IgD-negative memory B cell (primary cell): ENCODE measurements around the gene XYLT2. TPM values are rescaled to one million over a fixed set of nuclear protein-coding genes. Genes with fewer than 3 reads are reported as not detected.
A peak's percentile ranks its signal among the peaks of the same experiment; 100 is the strongest.
"Not testable (repeated sequence)": the region's sequence is repeated elsewhere in the genome, so short reads cannot be mapped to it uniquely, and the experiment has no call there.

Experiments
- H3K27ac Mint-ChIP-seq, 3 donors: one replicate each; pipeline ENCODE4 v1.8.0; 2020 to 2022; ENCODE audit warnings: mild to moderate bottlenecking in 3 of 3, mixed read lengths in 3 of 3, moderate library complexity in 1 of 3
- H3K27me3 Mint-ChIP-seq: one replicate; pipeline ENCODE4 v1.8.0; 2021; ENCODE audit warnings: mixed read lengths
- H3K36me3 Mint-ChIP-seq: one replicate; pipeline ENCODE4 v1.8.0; 2020; ENCODE audit warnings: mild to moderate bottlenecking, mixed read lengths
- H3K4me1 Mint-ChIP-seq, 3 donors: one replicate each; pipeline ENCODE4 v1.8.0; 2020 to 2022; ENCODE audit warnings: mixed read lengths in 3 of 3, mild to moderate bottlenecking in 1 of 3
- H3K4me3 Mint-ChIP-seq, 4 donors: one replicate each; pipeline ENCODE4 v1.8.0; 2020 to 2022; ENCODE audit warnings: mild to moderate bottlenecking in 4 of 4, mixed read lengths in 4 of 4, moderate library complexity in 3 of 4
- H3K9me3 Mint-ChIP-seq, 3 donors: one replicate each; pipeline ENCODE4 v1.8.0; 2020 to 2021; ENCODE audit warnings: mixed read lengths in 3 of 3, mild to moderate bottlenecking in 1 of 3
- polyA plus RNA-seq: library from polyadenylated mRNA; unstranded; fragments of 300-500 nt; fragmentation: Illumina TruSeq; gene quantifications from one replicate; pipeline ENCODE4 v1.2.3, GENCODE V29; 2021

Gene XYLT2
- polyA plus RNA-seq, 1 donor from 2014 or later, result 13.9 TPM

DNA sequence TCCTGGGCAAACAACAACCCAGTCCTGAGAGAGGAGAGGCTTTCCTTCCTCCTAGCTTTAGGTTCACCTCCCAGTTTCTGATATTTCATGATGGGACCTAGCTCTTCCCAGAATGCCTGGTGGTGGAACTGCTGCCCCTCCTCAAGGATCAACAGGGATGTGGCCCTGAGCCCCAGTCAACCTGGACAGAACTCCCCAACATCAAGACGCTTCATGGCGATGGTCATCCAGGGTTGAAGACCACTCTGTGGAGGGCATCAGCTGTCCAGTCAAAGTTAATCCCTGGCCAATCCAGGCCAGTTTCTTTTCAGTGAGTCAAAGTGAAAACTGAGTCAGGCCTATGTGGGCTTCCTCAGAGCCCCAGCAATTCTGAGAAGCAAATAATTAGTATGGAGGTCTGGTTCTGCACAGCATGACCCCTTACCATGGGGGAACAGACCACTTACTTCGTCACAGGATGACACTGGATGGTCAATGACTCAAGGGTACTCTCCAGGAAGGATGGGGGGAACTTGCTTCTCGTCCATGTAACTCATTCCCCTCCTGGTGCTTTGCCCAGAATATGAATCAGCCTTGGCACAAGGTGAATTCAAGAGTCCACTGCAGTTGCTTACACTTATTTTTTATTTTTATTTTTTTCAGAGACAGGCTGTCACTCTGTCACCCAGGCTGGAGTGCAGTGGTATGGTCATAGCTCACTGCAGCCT, 14.7 kb upstream of the XYLT2 start:
- H3K36me3 Mint-ChIP-seq, result no peaks in the 10 kb centered on the region
- no peak overlapping the region for H3K27ac Mint-ChIP-seq
- peaks cover 4% of the 10 kb centered on the region for H3K27me3 Mint-ChIP-seq
- H3K4me1 Mint-ChIP-seq, result peaks cover 1 to 6% (median 4%) of the 10 kb centered on the region in 3 donors
- H3K9me3 Mint-ChIP-seq, result no peaks in the 10 kb centered on the region
- H3K4me3 Mint-ChIP-seq, result no peak overlapping the region

DNA sequence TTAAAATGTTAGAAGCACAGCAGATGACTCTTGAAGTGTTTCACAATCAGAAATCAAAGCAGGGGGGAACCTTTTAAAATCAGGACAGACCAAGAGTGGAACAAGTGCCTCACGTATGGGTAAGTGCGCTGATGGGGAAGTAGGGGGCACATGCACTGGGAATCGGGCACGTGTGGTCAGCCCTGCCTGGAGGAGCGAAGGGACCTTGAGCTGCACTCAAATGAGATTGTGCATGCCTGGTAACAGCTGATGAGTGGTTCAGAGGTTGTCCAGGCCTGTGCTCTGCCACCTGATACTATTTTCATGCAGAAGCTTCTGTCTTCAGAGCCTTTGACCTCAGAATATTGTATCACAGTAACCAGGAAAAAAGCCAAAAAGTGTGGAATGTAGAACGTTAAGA, 13.7 kb upstream of the XYLT2 start:
- Mint-ChIP-seq H3K4me1 (peaks cover 0 to 1% (median 0%) of the 10 kb centered on the region in 3 donors), H3K9me3 (no peaks in the 10 kb centered on the region), H3K4me3 (no peak overlapping the region), H3K27me3 (peaks cover 4% of the 10 kb centered on the region), H3K27ac (no peak overlapping the region), H3K36me3 (no peaks in the 10 kb centered on the region)

DNA sequence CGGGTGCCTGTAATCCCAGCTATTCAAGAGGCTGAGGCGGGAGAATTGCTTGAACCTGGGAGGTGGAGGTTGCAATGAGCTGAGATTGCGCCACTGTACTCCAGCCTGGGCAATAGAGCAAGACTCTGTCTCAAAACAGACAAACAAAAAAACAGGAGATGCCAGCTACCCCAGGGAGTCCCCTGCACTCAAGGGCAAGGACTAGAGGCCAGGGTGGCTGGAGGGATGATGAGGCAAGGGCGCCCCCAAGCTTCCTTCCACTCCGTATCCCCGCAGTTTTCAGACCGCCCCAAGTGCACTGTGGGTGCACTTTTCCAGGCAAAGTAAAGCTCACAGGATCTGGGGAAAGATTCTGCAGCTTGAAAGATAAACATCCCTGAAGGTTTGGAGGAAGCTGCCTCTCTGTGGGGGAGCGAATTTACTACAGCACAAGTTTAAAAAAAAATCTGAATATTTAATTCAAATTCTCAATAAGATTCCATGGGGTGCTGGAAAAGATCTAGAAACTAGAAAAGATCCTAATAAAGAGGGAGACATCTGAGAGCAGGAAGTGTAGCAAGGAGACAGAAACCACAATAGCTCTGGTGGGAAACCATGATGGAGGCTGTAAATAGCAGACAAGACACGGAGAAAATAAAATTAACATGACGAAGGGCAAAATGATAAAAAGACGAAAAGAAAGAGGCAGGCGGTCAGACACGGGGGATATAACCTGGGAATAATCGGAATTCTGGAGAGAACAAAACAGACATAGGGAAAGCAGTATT, 12.5 kb upstream of the XYLT2 start:
- H3K4me3 Mint-ChIP-seq, H3K36me3 Mint-ChIP-seq, H3K27me3 Mint-ChIP-seq, H3K9me3 Mint-ChIP-seq, H3K4me1 Mint-ChIP-seq, H3K27ac Mint-ChIP-seq: not testable (repeated sequence)

DNA sequence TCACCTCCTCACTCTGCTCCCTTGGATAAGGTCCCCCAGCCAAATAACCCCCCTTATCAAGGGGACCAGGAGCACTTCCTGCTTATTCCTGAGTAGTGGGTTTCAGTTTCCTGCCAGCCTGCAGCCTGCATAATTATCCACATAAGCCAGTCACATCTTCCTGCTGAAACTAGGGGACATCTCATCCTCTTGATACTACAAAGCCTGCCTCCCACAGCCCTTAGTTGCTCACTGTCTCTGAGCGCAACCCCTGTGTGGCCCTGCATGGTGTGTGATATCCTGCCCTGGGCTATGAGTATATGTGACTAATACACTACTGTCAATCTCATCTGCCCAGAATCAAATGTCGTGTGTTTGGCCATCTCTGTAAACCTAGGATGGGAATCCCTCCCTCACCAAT, 8.0 kb upstream of the XYLT2 start:
- Mint-ChIP-seq H3K27ac (no peak overlapping the region), H3K4me1 (peaks cover 0 to 1% (median 0%) of the 10 kb centered on the region in 3 donors), H3K9me3 (peaks cover 2 to 14% (median 4%) of the 10 kb centered on the region in 3 donors), H3K36me3 (peaks cover 3% of the 10 kb centered on the region), H3K4me3 (no peak overlapping the region), H3K27me3 (peaks cover 2% of the 10 kb centered on the region)

DNA sequence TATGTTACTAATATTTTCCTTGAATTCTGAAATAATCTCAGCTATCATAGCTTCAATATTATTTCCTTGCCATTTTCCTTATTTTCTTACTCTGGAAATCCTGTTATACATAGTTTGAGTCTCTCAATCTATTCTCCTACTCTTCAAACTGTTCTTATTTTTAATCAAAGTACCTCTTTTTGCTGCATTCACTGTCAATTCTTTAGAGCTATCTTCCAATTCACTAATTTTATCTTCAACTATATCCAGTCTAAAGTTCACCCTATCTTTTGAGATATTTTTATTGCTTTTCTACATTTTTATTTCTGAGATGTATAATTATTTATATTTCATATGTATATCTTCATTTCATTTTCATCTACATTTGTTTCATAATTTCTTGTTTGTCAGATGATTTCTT, 7.3 kb upstream of the XYLT2 start:
- peaks cover 2 to 14% (median 4%) of the 10 kb centered on the region in 3 donors for H3K9me3 Mint-ChIP-seq
- H3K4me3 Mint-ChIP-seq, result no peak overlapping the region
- no peak overlapping the region for H3K27ac Mint-ChIP-seq
- H3K36me3 Mint-ChIP-seq, result peaks cover 3% of the 10 kb centered on the region
- peaks cover 1% of the 10 kb centered on the region for H3K27me3 Mint-ChIP-seq
- peaks cover 0 to 1% (median 0%) of the 10 kb centered on the region in 3 donors for H3K4me1 Mint-ChIP-seq

DNA sequence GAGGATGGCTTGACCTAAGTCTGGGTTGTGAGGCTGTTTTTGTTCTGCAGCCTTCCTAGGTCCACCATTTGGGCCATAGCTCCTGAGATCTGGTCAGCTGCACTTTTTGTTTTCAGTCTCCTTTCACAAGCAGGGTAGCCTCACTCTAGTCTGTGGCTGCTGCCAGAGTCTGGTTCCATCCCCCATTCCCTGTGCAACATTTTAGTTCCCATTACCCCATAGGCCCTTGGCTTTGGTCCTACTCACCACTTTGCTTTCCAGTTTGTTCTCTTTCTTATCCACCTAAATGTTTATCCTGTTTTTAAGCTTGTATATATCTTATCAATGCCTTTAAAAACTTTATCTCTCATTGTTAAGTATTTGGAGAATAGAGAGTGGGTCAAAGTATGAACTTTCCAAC, 6.5 kb upstream of the XYLT2 start:
- peaks cover 2 to 14% (median 4%) of the 10 kb centered on the region in 3 donors for H3K9me3 Mint-ChIP-seq
- no peak overlapping the region for H3K27ac Mint-ChIP-seq
- no peak overlapping the region for H3K4me3 Mint-ChIP-seq
- peaks cover 3% of the 10 kb centered on the region for H3K36me3 Mint-ChIP-seq
- peaks cover 0 to 2% (median 0%) of the 10 kb centered on the region in 3 donors for H3K4me1 Mint-ChIP-seq
- H3K27me3 Mint-ChIP-seq, result peaks cover 1% of the 10 kb centered on the region

DNA sequence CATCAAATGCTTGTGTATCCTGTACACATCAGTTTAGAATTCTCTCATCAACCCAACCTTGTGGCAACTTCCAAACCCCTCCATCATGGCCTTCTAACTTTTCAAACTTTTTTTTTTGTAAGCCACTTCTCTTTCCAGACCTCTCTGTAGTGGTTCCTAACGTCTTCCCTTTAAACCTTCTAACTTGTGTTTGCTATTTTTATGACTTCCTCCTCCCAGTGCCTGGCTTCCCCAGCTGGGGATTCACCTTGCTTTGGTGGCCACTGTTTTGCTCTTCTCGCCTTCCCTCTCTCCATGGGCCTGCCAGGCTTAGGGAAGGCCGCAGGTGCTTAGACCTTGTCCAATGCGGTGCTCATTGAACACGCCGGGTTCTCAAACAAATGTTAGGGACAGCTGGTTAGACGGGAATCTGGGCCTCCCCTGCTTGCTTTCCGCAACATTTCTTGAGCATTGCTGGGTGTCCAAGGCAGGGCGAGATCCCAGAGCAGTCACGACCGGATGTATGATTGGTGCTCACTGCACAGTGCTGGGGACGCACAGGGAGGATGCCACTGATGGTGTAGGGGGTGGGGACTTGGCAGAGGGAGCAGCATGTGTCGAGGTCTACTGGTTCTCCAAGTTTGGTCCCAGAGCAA, 1.1 kb upstream of the XYLT2 start:
- peak overlapping the region; percentile 62 to 83 (median 76) for H3K27ac Mint-ChIP-seq
- no peaks in the 10 kb centered on the region for H3K36me3 Mint-ChIP-seq
- no peaks in the 10 kb centered on the region for H3K9me3 Mint-ChIP-seq
- peak overlapping the region; percentile 80 to 91 (median 86) for H3K4me3 Mint-ChIP-seq
- no peaks in the 10 kb centered on the region for H3K27me3 Mint-ChIP-seq
- H3K4me1 Mint-ChIP-seq, result peaks cover 7 to 16% (median 15%) of the 10 kb centered on the region in 3 donors

DNA sequence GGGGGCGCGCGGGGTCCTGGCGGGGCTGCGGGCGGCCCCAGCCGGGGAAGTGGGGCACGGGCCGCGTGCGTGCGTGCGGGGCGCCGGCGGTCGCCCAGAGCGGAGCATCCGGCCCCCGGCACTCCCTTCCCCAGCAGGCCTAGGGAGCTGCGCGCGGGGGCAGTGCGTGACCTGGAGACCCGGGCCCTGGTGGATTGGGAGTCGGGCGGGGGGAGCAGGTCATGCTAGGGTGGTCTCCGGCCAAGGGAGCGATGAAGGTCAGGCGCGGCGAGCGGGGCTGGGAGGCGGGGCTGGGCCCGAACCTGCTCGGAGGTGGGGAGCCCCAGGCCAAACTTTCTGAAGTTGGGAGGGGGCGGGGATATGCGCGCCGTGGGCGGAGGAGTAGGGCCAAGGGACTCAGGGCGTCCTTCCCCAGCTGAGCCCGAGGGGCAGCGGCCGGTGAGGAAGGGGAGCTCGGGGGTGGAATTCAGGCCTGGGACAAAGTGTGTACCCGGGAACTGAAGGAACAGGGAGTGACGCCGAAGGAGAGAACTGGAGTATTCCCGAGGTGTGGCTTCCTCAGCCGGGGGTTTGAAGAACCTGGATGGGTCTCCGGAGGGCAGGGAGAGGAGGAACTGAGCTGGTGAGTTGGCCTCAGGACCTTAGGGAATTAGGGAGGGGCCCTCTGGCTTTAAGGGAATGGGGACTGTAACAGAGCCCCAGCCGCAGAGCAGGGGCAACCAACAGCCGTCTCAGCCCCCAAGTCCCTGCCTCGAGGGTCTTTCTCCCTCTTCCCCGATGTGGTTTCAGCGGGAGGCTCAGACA, 589 bp downstream of the XYLT2 start:
- peak overlapping the region; percentile 86 to 95 (median 90) for H3K4me3 Mint-ChIP-seq
- no peaks in the 10 kb centered on the region for H3K27me3 Mint-ChIP-seq
- H3K27ac Mint-ChIP-seq, result peak overlapping the region; percentile 53 to 78 (median 74)
- H3K36me3 Mint-ChIP-seq, result no peaks in the 10 kb centered on the region
- peaks cover 13 to 17% (median 16%) of the 10 kb centered on the region in 3 donors for H3K4me1 Mint-ChIP-seq
- no peaks in the 10 kb centered on the region for H3K9me3 Mint-ChIP-seq

DNA sequence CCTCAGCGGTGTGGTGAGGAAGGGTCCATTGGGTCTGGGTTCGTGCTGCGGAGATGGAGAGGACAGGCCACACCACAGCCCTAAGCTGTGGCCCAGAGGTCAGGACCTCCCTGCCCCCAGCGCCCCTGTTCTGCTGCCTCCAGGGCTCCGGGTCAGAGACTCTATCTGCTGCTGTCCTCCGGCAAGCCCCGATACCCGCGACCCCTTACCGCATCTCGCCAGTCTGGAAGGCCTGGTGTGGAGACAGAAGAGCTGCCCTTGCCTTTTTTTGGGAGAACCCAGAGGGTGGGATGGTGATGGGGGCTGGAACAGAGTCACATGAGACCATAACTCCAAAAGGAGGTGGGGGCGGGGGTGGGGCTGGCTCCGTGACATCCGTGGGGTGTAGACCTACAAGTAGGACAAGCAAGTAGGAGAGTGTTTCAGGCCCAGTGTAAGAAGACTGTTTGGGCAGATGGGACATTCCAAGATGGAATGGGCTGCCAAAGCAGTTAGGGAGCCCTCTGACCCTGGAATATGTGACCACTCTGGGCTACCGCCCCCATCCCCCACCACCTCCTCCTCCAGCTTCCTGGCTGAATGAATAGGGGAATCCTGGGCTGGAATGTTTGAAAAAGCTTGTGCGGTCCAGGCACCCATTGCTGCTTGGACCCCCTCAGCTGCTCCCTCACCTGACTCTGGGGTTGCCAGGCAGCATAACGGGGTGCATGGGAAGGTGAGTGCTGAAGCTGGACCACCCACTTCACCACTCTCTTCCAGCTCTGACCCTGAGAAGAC, 1.4 kb downstream of the XYLT2 start:
- Mint-ChIP-seq H3K27ac (no peak overlapping the region), H3K4me1 (peaks cover 14 to 17% (median 16%) of the 10 kb centered on the region in 3 donors), H3K4me3 (peak overlapping the region; percentile 86 to 95 (median 90)), H3K36me3 (no peaks in the 10 kb centered on the region), H3K27me3 (no peaks in the 10 kb centered on the region), H3K9me3 (no peaks in the 10 kb centered on the region)

DNA sequence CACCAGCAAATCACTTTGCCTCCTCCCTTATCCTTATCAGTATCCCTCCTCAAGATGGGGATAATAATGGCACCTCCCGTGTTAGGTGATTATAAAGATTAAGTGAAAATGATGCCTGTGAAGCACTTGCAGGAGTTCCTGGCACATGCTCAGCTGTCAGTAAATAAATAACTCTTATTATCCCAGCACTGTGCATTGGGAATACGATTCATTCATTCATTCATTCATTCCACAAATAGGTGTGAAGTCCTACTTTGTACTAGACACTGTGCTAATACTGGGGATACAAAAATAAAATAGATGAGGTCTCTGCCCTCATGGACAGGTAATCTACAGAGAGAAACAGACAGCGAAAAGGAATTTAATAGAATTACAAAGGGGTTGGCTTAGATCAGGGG, 2.0 kb downstream of the XYLT2 start:
- Mint-ChIP-seq H3K4me3 (peak overlapping the region; percentile 80 to 95 (median 86)), H3K9me3 (no peaks in the 10 kb centered on the region), H3K4me1 (peaks cover 14 to 17% (median 16%) of the 10 kb centered on the region in 3 donors), H3K36me3 (no peaks in the 10 kb centered on the region), H3K27ac (no peak overlapping the region), H3K27me3 (no peaks in the 10 kb centered on the region)

DNA sequence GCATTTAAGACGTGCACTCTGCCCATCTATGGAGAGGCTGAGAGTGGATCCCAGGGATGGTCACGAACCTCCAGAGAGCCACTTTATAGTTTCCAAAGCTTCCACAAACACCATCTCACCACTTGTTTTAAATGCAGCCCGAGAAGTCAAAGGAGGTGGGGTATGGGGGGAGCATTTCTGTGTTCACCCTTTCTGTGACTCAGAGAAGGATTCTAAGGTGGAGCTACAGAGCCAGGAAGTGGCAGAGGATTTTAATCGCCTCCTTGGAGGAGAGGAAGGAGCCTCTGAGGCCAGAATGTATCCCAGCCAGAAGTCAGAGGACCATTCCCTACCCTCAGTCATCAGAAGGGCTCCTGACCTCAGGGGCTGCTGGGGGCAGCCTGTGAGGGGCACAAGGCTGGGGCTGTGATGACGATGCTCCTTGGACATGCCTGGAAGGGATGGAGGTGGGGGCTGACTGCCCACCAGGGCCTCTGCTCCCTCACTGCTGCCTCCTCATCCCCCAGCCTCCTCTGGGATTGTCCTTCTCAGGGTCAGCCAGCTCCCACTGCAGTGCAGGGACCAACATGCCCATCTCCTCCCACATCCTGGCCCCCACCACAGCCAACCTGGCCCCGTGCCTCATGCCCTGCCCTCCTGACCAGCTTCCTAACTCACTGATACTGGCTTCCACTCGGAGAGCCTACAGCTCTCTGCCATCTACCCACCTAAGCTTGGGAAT, 2.8 kb downstream of the XYLT2 start:
- Mint-ChIP-seq H3K4me3 (peak overlapping the region in 3 of 4 donors; percentile 30 to 86 (median 80)), H3K9me3 (no peaks in the 10 kb centered on the region), H3K36me3 (no peaks in the 10 kb centered on the region), H3K27me3 (no peaks in the 10 kb centered on the region), H3K4me1 (peaks cover 14 to 17% (median 16%) of the 10 kb centered on the region in 3 donors), H3K27ac (peak overlapping the region in 1 of 3 donors; percentile 38)

DNA sequence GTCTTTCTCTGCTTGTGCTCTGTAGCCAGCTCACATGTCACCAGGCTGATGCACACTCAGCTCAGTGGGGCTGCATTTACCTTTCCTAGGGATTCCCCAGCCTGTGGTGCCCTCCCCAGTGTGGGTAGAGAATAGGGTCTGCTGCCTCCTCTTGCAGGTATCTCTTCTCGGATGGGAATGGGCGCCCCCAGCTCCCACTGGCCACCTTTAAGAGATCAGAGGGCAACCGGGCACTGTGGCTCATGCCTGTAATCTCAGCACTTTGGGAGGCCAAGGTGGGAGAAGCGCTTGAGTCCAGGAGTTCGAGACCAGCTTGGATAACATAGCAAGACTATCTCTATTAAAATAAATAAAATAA, 3.3 kb downstream of the XYLT2 start:
- H3K4me1 Mint-ChIP-seq, result peaks cover 14 to 17% (median 16%) of the 10 kb centered on the region in 3 donors
- H3K27ac Mint-ChIP-seq, result peak overlapping the region in 1 of 3 donors; percentile 78
- no peaks in the 10 kb centered on the region for H3K27me3 Mint-ChIP-seq
- H3K9me3 Mint-ChIP-seq, result no peaks in the 10 kb centered on the region
- H3K4me3 Mint-ChIP-seq, result peak overlapping the region in 3 of 4 donors; percentile 39 to 86 (median 58)
- H3K36me3 Mint-ChIP-seq, result no peaks in the 10 kb centered on the region

DNA sequence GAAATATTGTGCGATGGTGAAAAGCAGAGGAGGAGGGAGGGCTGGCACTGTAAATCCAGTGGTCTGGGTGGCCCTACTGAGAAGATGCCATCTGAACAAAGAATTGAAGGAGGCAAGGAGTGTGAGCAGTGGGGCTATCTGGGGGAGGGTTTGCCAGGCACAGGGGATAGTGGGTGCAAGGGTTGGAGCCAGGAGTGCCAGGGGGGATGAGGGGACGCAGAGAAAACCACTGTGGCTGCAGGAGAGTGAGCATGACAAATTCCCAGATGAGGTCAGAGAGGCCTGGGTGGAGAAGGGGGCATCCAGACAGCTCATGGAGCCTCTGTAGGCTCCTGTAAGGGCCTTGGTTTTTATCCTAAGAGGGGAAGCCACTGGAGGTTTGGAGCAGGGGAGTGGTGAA, 4.8 kb downstream of the XYLT2 start:
- no peaks in the 10 kb centered on the region for H3K27me3 Mint-ChIP-seq
- H3K27ac Mint-ChIP-seq, result peak overlapping the region; percentile 36 to 65 (median 50)
- H3K36me3 Mint-ChIP-seq, result peaks cover 2% of the 10 kb centered on the region
- peak overlapping the region in 1 of 4 donors; percentile 20 for H3K4me3 Mint-ChIP-seq
- no peaks in the 10 kb centered on the region for H3K9me3 Mint-ChIP-seq
- peaks cover 5 to 11% (median 10%) of the 10 kb centered on the region in 3 donors for H3K4me1 Mint-ChIP-seq
